ENCODE data around the gene POU4F2. TPM values are rescaled to one million over a fixed set of nuclear protein-coding genes. Genes with fewer than 3 reads are reported as not detected.
A peak's percentile ranks its signal among the peaks of the same experiment; 100 is the strongest.
"Not testable (repeated sequence)": the region's sequence is repeated elsewhere in the genome, so short reads cannot be mapped to it uniquely, and the experiment has no call there.

The POU4F2 gene
- total RNA-seq, 2 donors from 2014 or later: 0.51 TPM; not detected in 1

DNA sequence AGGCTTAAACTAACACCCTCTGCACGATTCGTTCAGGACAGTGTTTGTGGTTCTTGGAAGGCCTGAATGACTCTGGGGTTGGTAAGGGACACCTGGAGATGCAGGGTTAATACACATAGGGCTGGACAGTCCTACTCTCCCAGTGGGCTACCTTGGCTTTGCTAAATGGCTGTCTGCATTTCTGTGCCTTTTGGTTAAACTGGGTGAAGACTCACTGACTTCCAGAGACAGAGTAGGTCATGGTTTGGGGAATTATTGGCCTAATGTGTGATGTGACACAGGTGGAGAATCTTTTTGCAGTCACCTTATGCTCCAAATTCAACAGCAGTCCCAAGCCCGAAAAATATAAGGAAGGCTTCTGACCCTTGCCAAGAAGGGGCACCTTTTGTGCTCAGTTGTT lies 10.5 kb downstream of the POU4F2 start:
- 17% methylated on average over 3 of the region's 3 CpGs for WGBS
- no peak overlapping the region for H3K27ac ChIP-seq
- no peak overlapping the region for H3K4me3 ChIP-seq
- intact Hi-C loops (cut with DNase I): no loop called here
- TF ChIP-seq, protein P1, sequence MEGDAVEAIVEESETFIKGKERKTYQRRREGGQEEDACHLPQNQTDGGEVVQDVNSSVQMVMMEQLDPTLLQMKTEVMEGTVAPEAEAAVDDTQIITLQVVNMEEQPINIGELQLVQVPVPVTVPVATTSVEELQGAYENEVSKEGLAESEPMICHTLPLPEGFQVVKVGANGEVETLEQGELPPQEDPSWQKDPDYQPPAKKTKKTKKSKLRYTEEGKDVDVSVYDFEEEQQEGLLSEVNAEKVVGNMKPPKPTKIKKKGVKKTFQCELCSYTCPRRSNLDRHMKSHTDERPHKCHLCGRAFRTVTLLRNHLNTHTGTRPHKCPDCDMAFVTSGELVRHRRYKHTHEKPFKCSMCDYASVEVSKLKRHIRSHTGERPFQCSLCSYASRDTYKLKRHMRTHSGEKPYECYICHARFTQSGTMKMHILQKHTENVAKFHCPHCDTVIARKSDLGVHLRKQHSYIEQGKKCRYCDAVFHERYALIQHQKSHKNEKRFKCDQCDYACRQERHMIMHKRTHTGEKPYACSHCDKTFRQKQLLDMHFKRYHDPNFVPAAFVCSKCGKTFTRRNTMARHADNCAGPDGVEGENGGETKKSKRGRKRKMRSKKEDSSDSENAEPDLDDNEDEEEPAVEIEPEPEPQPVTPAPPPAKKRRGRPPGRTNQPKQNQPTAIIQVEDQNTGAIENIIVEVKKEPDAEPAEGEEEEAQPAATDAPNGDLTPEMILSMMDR (IDR thresholded peaks at IDR 0.05): no peak
- TF ChIP-seq POLR2A (IDR thresholded peaks at IDR 0.05): no peak
- TF ChIP-seq POLR2AphosphoS5 (IDR thresholded peaks at IDR 0.05): no peak
- DNase-seq (ENCODE audit: low spot score): no peak
- H3K4me1 ChIP-seq (replicated peaks): no peaks in the 10 kb centered on the region
- peaks cover 35% of the 10 kb centered on the region for H3K27me3 ChIP-seq (replicated peaks; ENCODE audit: insufficient read depth)
- H3K9me3 ChIP-seq: no peaks in the 10 kb centered on the region
- no peaks in the 10 kb centered on the region for H3K36me3 ChIP-seq

- H3K36me3 ChIP-seq: no peaks in the 10 kb centered on the region
- H3K9me3 ChIP-seq: no peaks in the 10 kb centered on the region
- no peak overlapping the region for H3K27ac ChIP-seq
- DNase-seq (ENCODE audit: low spot score): no peak
- no peaks in the 10 kb centered on the region for H3K4me1 ChIP-seq (replicated peaks)
- intact Hi-C loops (cut with DNase I): no loop called here
- TF ChIP-seq POLR2AphosphoS5 (IDR thresholded peaks at IDR 0.05): no peak
- TF ChIP-seq, protein P1 (IDR thresholded peaks at IDR 0.05): no peak
- TF ChIP-seq POLR2A (IDR thresholded peaks at IDR 0.05): no peak
- WGBS: 3% methylated on average over 4 of the region's 4 CpGs
- peaks cover 35% of the 10 kb centered on the region for H3K27me3 ChIP-seq (replicated peaks; ENCODE audit: insufficient read depth)
- no peak overlapping the region for H3K4me3 ChIP-seq
Observed at GRCh38 chr4:146650034-146650433, 11.3 kb downstream of the POU4F2 start.

GRCh38 chr4:146654687-146655520 lies 16.2 kb downstream of the POU4F2 start:
- H3K27ac ChIP-seq: no peak overlapping the region
- no peaks in the 10 kb centered on the region for H3K9me3 ChIP-seq
- no peak for DNase-seq (ENCODE audit: low spot score)
- 2% methylated on average over 72 of the region's 72 CpGs for WGBS
- no peaks in the 10 kb centered on the region for H3K36me3 ChIP-seq
- TF ChIP-seq, protein P1 (IDR thresholded peaks at IDR 0.05): no peak
- TF ChIP-seq POLR2A (IDR thresholded peaks at IDR 0.05) (no peak), POLR2AphosphoS5 (IDR thresholded peaks at IDR 0.05) (no peak)
- peak overlapping the region; percentile 16 to 34 for H3K4me3 ChIP-seq
- H3K27me3 ChIP-seq (replicated peaks; ENCODE audit: insufficient read depth): peaks cover 12% of the 10 kb centered on the region
- no peaks in the 10 kb centered on the region for H3K4me1 ChIP-seq (replicated peaks)
- intact Hi-C loops (cut with DNase I): no loop called here

DNA sequence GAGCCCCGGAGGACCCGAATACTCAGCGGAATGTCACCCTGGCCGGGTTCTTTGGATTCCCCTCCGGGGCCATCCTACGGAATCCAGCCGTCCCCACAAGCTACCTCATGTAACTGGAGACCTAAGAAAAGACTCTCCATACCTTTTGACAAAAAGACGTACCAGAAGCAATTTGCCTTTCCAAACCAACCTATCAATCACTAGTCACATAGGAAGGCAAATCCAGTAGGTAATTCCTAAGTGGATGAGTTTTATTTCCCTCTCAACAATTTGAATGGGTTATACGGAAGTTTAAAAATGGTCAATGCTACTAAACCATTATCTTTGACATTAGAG lies 16.8 kb downstream of the POU4F2 start:
- TF ChIP-seq POLR2A (IDR thresholded peaks at IDR 0.05) (no peak), POLR2AphosphoS5 (IDR thresholded peaks at IDR 0.05) (no peak)
- TF ChIP-seq, protein P1 (IDR thresholded peaks at IDR 0.05): no peak
- DNase-seq (ENCODE audit: low spot score): no peak
- 12% methylated on average over 9 of the region's 9 CpGs for WGBS
- Histone ChIP-seq H3K4me3 (peak overlapping the region; percentile 16 to 34), H3K4me1 (replicated peaks) (no peaks in the 10 kb centered on the region), H3K36me3 (no peaks in the 10 kb centered on the region), H3K27me3 (replicated peaks; ENCODE audit: insufficient read depth) (peaks cover 7% of the 10 kb centered on the region), H3K9me3 (no peaks in the 10 kb centered on the region), H3K27ac (no peak overlapping the region)
- intact Hi-C loops (cut with DNase I): no loop called here

- 55% methylated on average over 4 of the region's 4 CpGs for WGBS
- Histone ChIP-seq H3K4me3 (no peak overlapping the region), H3K27ac (no peak overlapping the region), H3K4me1 (replicated peaks) (no peaks in the 10 kb centered on the region), H3K9me3 (no peaks in the 10 kb centered on the region), H3K27me3 (replicated peaks; ENCODE audit: insufficient read depth) (no peaks in the 10 kb centered on the region), H3K36me3 (no peaks in the 10 kb centered on the region)
- TF ChIP-seq POLR2A (IDR thresholded peaks at IDR 0.05): no peak
- no peak for TF ChIP-seq POLR2AphosphoS5 (IDR thresholded peaks at IDR 0.05)
- TF ChIP-seq, protein P1 (IDR thresholded peaks at IDR 0.05): no peak
- DNase-seq (ENCODE audit: low spot score): no peak
- intact Hi-C loops (cut with DNase I): no loop called here
Observed at GRCh38 chr4:146661367-146661766, 22.7 kb downstream of the POU4F2 start.

DNA sequence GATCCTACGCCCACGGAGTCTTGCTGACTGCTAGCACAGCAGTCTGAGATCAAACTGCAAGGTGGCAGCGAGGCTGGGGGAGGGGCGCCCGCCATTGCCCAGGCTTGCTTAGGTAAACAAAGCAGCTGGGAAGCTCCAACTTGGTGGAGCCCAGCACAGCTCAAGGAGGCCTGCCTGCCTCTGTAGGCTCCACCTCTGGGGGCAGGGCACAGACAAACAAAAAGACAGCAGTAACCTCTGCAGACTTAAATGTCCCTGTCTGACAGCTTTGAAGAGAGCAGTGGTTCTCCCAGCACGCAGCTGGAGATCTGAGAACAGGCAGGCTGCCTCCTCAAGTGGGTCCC lies 25.2 kb downstream of the POU4F2 start:
- H3K9me3 ChIP-seq; H3K27ac ChIP-seq; H3K4me1 ChIP-seq (replicated peaks); H3K27me3 ChIP-seq (replicated peaks; ENCODE audit: insufficient read depth); DNase-seq (ENCODE audit: low spot score); H3K4me3 ChIP-seq; H3K36me3 ChIP-seq; intact Hi-C loops (cut with DNase I): not testable (repeated sequence)
- WGBS: 55% methylated on average over 6 of the region's 6 CpGs

All from prostate gland (tissue), 2 donors.